Stimulated activated CD8-positive, alpha-beta memory T cell treated with anti-CD3 and anti-CD28 coated beads, Interleukin-7, amount 100 ng/mL, for 1 hour (primary cell): Measurements from ENCODE around the gene KANTR.

Experiments used
- DNase-seq, 2 donors: peaks; one replicate each; pipeline ENCODE4 v3.0.0-alpha.2; 2020; ENCODE audit warnings: low read depth in 2 of 2

Gene KANTR

GRCh38 chrX:53081925-53082772 lies 11.8 kb upstream of the KANTR start, which contains the start of gene TSPYL2:
TSS of gene TSPYL2 (plus strand) at chrX:53082367. CDS start at chrX:53082499, 132 bp downstream.
- DNase-seq: peak; percentile 78 to 80

GRCh38 chrX:53082773-53083616 lies 10.9 kb upstream of the KANTR start:
- DNase-seq: no peak

GRCh38 chrX:53084043-53084570 lies 9.8 kb upstream of the KANTR start:
- DNase-seq: no peak

DNA sequence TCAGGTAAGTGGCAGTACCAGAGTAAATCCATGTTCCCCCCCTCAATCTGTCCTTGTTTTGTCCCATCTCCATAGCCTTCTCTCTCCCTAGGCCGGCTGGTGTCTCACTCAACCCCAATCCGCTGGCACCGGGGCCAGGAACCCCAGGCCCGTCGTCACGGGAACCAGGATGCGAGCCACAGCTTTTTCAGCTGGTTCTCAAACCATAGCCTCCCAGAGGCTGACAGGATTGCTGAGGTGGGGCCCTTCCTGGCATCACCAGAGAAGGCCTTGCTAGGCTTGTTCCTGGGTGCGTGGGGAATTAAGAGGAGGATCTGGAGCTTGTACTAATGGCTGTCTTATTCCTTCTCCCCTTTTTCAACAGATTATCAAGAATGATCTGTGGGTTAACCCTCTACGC lies 9.1 kb upstream of the KANTR start:
- no peak for DNase-seq

GRCh38 chrX:53085661-53086229 lies 8.2 kb upstream of the KANTR start:
- DNase-seq: no peak

GRCh38 chrX:53086464-53086863 lies 7.5 kb upstream of the KANTR start:
- DNase-seq: no peak

DNA sequence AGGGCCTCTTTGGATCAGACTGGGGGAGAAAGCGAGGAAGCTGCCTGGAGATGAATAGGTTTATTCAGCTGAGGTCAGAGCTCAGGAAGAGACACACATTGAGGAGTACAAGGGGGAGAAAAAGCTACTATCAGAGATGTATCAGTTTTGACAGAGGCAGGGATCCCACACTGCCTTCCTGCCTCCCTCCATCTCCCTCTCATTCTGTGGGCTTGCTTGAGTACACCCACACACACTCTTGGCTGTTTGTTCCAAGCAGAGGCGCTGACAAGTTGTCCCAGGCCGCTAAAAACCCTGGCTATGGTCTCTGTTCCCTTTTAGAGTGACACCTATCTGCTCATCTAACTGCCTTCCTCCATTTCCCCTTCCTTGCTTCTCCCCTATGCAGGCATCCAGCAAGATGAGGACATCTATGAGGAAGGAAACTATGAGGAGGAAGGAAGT lies 6.5 kb upstream of the KANTR start:
- DNase-seq: no peak

GRCh38 chrX:53088136-53088974 lies 5.6 kb upstream of the KANTR start:
- DNase-seq: no peak

GRCh38 chrX:53089224-53089842 lies 4.6 kb upstream of the KANTR start:
- no peak for DNase-seq

GRCh38 chrX:53089925-53090324 lies 4.0 kb upstream of the KANTR start:
- no peak for DNase-seq

- DNase-seq: no peak
These were observed 2.6 kb upstream of the KANTR start for GRCh38 chrX:53091354-53091753.

DNA sequence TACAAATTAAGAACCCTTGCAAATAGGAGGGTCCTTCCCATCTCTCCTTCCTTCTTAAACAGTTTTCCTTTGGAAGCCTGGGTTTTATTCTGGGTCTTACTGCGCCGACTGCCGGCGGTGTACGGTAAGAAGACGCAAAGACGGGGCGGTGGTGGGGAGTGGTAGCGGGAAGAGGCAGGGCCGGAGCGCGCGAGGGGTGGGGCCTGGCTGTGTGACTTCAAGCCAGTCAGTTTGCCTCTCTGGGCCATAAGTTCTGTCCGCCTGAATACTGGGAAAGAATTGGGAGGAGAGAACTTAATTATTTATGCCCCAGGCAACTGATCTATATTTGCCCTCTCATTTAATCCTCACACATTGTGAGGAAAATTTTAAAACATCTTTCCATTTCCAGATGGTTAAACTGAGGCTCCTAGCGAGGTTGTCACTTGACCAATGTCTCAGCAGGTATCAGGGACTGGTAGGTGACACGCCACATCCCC lies 726 bp upstream of the KANTR start:
- DNase-seq: no peak

- no peak for DNase-seq
These were observed 602 bp downstream of the KANTR start for GRCh38 chrX:53094582-53094905.

GRCh38 chrX:53095796-53096195 lies 1.9 kb downstream of the KANTR start:
- DNase-seq: no peak

DNA sequence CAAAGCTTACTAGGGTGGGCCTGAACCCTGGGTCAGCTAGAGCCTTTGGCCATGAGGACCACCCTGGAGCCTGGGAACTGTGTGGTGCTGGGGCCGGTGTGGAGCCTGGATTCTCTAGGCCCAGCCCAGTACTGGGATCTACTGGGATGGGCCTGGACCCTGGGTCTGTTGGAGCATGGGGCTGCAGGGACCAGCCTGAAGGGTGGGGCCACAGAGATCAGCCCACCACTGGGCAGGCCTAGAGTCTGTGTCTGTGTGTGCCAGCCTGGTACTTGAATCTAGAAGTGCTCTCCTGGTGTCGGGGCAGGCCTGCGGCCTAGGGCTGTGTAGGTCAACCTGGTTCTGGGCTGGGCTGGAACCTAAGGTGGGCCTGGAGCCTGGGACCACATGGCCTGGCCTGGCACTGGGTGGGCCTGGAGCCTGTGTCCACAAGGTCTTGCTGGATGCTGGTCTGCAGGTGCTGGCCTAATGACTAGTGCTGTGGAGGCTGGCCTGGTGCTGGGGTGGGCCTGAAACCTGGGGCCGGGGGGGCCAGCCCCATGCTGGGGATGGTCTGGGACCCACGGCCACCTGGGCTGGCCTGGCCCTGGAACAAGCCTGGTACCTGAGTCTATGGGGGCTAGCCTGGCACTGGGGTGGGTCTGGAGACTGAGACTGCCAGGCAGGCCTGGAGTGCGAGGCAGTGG lies 21.1 kb downstream of the KANTR start:
- DNase-seq: no peak

GRCh38 chrX:53115550-53115874 lies 21.6 kb downstream of the KANTR start:
- no peak for DNase-seq

- DNase-seq: no peak
These were observed 22.2 kb downstream of the KANTR start for GRCh38 chrX:53116101-53116500.

- no peak for DNase-seq
These were observed 28.1 kb downstream of the KANTR start for GRCh38 chrX:53122013-53122412.

GRCh38 chrX:53125506-53125905 lies 31.6 kb downstream of the KANTR start:
- no peak for DNase-seq

DNA sequence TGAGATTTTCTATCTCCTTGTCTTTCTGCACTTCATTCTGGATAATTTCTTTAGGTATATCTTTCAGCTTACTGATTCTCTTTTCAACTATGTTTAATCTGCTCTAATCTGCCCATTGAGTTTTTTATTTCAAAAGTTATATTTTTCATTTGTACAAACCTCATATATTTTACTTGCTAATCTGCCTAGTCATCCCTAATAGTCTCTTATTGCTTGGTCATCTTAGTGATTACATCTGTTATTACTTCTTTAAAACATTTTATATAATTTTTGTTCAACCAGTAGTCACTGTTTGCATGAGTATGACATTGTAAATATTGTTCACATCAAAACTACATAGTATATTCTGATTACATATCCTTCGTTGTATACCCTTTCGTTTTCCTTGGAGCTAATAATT lies 32.4 kb downstream of the KANTR start:
- DNase-seq: no peak
